ENCODE results near the gene RBKS. TPM values are rescaled to one million over a fixed set of nuclear protein-coding genes. Genes with fewer than 3 reads are reported as not detected.
A peak's percentile ranks its signal among the peaks of the same experiment; 100 is the strongest.

Gene RBKS
- total RNA-seq, 1 experiment from 2014 or later, result 0.23 TPM

DNA sequence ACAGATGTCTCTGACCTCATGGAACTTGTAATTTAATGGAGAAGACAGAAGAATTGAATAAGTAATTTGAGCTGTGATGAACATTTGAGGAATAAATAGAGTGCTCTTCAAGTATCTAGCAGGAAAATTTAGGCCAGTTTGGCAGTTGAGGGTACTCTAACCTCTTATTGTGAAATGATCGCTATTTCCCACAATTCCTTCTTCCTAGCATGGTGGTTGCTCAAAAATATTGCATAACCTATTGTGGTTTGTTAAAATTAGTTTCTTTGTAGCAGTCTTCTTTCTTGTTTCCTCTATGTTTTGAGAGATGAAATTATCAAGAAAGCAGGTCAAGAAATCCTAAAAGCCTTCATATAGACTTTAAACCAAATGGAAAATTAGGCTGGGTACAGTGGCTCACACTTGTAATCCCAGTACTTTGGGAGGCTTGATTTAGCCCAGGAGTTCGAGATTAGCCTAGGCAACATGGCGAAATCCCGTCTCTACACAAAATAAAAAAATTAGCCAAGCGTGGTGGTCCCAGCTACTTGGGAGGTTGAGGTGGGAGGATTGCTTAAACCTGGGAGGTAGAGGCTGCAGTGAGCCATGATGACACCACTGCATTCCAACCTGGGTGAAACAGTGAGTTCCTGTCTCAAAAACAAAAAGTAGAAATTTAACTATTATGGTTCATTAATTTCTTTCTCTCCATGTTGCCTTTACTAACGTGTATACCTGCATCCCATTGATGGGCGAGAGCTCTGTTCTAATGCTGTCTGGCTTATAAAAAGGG is 58.7 kb downstream of the RBKS start:
- no peak for DNase-seq (ENCODE audit: low spot score)

DNA sequence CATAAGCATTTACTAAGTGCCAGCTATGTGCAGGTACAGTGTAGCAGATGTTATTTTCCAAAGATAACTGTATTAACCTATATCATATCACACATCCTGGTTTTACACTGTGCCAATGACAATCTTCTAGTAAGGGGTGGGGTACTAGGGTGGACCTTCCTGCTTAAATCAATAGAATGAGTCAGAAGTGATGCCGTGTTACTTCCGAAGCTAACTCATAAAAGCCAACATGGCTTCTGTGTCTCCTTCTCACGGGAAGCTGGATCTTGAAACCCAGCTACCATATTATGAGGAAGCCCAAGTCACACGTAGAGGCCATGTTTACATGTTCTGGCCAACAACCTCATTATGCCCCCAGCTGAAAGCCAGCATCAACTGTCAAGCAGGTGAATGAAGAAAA is 59.5 kb downstream of the RBKS start:
- no peak for DNase-seq (ENCODE audit: low spot score)

DNA sequence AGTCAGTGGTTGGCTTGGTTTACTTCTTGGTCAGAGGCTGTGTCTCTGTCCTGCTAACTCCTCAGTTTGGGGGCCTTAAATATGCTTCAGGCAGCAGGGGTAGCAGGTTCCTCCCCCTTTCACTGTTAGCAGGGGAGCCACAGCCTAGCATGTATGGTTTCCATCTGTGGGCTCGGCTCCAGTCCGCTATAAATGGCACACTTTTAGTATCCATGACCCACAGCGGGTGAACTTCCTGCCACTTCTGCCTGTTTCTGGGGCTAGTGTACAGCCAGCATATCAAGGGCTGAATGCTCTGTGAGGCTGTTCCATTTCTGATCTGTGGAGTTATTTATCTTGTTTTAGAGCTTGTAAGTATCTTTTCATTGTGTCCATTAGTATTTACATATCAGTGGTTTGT is 60.4 kb downstream of the RBKS start:
- DNase-seq (ENCODE audit: low spot score), result no peak

DNA sequence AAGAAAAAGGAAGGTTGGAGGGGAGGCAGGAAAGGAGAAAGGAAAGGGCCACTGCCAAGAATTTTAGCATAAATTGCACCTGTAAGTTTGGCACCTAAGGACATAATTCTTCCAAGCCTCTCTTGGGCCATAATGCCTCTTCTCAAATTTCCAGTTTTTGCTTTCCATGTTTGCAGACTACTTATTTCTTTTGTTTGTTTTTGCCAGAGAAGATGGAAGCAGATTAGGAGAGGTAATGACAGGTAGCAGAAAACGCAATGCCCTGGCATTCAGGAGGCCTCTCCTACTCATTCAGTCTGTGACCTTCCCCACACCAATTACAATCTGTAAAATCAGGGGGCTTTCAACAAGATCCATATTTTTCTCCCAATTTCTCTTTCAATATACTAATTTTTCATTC is 61.9 kb downstream of the RBKS start:
- DNase-seq (ENCODE audit: low spot score), result no peak

DNA sequence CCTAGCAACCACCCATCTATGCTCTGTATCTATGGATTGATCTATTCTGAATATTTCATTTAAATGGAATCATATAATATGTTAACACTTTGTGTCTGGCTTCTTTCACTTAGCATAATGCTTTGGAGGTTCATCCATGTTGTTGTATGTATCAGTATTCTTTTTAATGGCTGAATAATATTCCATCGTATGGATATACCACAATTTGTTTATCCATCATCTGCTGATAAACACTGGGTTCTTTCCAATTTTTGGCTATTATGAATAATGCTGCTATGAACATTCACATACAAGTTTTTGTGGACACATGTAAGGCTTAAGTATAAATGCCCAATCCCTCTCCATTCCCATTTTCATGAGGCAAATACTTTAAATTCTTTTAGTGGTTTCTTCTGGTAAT is 65.8 kb downstream of the RBKS start:
- no peak for DNase-seq (ENCODE audit: low spot score)

DNA sequence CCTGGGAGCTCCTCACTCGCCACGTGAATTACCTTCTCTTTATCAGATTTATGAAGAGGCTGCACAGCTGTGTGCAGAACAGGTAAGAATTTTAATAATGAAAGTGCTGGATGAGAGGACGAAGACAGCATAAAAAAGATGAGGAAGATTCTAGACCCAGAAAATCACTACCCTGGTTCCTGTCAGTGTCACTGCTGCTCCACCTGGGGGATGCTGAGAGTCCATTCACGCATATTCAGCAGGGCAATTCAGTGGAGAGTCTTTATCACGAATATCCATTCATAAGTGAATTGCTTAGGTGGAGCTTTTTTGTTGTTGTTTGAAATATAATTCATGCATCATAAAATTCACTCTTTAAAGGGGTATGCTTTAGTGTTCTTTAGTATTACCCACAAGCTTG is 66.6 kb downstream of the RBKS start:
- DNase-seq (ENCODE audit: low spot score), result no peak

DNA sequence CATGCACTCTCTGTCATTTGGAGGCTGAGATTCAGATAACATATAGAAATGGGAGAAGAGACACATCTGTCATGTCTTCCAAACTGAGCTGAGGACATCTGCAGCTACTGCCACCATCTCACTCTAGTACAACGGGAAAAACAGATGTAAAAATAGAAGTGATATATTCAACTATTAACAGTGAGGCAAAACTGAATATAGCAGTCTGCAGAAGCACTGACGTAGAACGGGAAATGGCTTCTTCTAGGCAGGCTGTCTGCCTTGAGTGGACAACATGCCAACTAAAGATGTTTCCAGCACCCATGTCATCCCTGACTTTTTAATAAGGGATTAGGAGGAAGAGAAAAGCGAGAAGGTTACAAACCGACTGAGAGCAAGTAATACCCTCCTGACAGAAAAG is 67.1 kb downstream of the RBKS start:
- no peak for DNase-seq (ENCODE audit: low spot score)

DNA sequence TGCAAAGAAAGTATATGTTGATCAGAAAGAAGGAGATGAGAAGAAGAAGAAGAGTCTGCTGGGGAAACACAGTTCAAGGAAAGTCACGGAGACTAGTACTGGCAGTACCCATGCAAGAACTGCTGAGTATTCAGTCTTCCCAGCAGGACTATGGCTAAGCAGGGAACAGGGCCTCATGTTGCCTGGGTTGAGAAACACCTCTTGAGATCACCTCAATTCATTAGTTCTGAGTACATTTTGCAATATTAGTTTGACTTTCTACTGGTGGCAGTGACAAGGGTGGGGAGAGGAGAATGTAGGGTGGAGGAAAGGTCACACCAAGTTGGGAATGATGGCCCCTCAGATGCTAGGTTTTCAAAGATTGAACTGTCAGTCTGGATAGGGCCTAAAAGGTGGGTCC is 68.1 kb downstream of the RBKS start:
- DNase-seq (ENCODE audit: low spot score), result no peak

DNA sequence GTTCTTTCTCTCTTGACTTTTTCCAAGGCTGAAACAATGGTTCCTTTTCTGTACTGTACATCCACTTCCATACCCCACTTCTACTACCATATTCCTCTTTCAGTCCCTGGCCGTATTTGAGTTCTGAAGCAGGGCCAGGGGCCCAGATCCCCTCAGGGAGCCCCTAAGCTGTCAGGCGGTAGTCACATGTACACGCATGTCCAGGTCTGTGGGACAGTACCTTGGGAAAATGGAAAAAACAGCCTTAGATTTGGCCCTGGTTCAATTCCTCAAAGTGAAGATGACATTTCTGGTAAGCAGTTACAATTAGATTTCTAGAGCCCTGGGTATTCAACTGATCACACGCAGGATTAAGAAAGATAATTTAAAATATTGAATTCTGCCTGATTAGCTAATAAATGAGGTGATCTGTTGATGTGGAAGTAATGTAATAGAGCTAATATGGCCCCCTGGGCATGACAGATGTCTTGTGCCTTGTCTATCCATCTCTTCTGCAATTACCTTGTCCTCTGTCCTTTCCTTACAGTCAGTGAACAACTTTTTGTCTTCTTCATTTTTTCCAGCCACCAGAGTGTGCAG is 74.2 kb downstream of the RBKS start:
- DNase-seq (ENCODE audit: low spot score), result no peak

DNA sequence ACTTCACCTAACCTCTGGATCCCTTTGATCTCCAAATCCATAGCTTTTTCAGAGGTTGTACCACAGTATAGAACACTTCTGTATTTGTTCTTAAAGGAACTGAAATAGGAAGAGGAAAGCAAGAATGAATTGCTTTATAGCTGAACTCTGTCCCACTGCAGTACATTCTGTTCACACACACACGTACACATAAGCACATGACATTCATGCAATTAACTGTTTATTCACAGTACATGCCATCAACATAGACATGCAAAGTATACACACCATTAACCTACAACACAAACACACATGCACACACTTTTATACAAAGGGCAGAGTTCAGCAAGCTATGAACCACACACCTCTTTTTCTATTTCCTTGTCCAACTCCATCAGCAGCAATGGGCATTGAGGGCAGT is 75.4 kb downstream of the RBKS start:
- no peak for DNase-seq (ENCODE audit: low spot score)

DNA sequence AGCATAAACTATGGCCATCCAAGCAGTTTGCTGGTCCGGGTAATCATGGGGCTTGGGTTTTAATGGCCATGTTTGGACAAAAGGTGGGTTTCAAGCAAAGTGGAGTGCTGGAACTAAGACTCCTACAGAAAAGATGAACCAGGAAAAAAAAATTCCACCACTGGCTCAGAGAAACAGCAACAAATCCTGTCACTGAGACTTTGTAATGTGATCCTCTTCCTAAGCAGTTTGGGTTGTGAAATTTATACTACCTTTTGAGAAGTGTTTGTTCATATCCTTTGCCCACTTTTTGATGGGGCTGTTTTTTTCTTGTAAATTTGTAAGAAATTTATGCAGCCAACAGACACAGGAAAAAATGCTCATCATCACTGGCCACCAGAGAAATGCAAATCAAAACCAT is 78.4 kb downstream of the RBKS start:
- DNase-seq (ENCODE audit: low spot score), result no peak

DNA sequence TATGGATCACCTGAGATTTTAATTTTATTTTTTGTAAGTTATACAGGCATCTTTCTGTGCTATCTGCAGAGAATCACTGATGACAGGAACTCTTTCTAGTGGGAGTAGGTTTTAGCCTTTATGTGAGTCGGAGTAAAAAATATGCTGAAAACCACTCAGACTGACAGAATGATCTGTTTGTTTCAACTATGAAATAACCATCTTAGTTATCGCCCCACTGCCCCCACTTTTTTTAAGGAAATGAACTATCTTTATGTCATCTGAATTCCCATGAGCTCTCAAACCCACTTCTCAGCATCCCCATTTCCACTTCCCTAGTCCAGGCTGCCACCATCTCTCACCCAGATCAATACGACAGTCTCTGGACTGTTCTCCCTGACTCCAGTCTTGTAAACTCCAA is 79.7 kb downstream of the RBKS start:
- no peak for DNase-seq (ENCODE audit: low spot score)

DNA sequence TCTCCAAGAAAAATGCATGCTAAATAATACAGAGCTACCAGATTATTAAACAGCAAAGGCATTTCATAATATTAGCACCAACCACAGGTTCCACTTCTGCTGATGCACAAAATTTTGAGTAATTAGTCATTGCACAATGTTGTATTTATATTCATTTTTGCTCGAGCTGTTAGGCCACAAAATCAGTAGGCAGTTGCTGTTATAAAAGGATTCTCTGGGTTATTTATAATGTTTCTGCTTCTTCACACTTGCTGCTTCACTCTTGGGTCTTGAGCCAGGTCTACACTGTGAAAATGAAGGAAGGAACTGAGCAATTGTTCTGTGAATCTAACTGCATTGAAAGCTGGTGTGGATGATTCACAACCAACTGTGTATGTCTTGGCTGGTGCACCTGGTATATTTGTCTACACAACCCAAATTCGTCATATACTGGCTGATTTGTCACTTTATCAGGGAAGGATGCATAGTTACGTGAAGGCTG is 80.4 kb downstream of the RBKS start:
- no peak for DNase-seq (ENCODE audit: low spot score)

DNA sequence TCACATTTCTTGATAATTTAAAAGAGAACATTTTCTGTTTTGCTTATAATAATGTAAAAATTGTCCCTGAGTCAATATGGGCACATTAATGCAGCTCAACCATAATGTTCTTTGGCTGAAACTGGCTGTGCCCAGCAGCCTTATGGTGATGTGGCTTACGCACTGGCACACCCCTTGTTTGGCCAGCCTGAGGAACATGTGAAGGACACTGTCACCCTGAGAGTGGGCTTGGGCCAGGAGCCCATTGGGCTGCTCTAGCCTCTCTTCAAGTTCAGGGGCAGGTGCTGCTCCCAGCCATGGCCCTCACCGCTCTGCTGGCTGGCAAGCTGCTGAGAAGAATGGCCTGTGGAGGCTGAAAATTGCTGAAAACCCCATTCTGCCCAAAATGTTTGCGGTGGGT is 81.2 kb downstream of the RBKS start:
- DNase-seq (ENCODE audit: low spot score), result no peak

DNA sequence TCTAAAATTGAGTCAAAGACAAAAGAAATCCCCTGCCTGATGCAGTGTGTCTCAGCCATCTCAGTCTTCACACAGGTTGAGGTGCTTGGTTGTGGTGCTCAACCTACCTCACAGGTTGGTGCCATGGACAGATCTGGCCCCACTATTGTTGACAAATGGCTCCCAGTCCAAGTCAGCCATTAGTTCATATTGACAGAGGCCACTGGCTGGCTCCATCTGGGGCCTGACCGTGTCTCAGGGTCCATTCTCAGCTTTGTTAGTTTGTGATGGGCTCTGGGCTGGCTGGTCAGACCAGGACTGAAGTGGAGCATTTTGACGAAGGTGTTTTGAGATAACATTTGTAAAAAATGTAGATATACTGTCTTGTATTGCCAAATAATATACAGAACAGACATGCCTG is 81.8 kb downstream of the RBKS start:
- no peak for DNase-seq (ENCODE audit: low spot score)

DNA sequence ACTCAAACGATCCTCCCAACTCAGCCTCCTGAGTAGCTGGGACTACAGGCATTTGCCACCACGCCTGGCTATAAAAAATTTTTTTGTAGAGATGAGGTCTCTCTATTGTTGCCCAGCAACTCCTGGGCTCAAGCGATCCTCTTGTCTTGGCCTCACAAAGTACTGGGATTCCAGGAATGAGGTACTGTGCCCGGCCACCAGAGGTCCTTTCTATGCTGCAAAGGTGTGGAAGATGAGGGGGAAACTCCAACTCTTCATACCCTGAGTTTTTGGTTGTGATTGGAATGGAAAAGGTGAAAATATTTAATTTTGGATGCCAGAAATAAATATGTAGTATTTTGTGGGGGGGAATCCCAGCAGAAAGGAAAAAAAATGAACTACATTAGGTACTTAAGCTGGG is 82.7 kb downstream of the RBKS start:
- no peak for DNase-seq (ENCODE audit: low spot score)

DNA sequence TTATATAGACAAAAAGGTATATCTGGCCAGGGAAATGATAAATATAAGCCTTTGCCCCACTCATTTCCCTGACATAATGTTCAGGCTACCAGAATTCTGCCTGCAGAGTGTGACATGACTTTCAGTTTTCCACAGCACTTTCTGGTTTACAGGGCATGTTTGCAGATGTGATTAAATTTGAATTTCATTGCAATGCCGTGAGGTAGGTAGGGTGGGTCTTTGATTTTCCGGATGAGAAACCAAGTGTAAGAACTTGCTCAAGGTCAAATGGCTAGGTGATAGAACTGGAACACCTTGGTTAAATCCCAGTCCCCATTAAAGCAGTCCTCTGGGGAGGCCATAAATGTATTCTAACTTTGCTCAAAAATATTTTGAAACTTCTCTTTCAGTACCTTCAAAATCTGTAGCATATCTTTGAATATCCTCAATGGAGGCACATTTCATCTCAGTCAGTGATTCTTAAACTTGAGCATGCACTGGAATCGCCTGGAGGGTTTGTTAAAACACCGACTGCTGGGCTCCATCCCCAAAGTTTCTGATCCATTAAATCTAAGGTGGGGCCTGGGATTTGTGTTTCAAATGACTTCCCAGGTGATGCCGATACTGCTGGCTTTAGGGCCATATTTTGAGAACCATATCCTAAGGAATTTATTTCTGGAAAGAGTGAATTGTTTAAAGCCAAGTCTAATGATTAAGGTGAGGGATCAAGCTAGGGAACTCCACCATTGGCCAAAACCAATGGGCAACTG is 83.7 kb downstream of the RBKS start:
- no peak for DNase-seq (ENCODE audit: low spot score)

DNA sequence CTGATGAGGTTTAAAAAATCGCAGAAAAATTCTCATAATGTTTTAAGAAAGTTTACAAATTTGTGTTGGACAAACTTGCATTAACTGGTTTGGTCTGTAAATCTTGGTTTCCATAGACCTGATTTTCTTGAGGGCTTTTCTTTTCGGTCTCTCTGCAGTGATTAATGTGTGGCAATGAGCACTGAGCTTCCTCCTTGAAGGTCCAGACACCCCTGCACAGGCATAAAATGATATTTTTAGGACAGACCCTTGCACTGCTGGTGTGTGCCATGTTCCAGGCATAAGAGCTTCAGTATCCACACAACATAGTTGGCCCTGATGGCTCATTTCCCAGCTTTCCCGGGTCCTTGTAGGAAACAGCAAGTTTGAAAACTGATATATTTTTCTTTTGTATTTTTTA is 85.0 kb downstream of the RBKS start:
- no peak for DNase-seq (ENCODE audit: low spot score)

DNA sequence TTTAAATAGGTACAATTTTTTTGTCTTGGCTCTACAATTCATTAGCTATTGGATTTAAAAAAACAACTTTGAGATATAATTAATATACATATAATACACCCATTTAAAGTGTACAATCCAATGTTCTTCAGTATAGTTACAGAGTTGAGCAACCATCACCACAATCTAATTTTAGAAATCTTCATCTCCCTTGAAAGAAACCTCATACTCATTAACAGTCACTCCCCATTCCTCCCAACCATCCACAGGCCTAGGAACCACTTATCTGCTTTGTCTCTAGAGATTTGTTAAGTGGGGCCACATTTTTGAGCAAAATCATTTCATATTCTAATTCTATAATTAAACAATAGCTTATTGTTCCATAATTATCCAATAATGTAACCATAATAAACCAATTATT is 86.0 kb downstream of the RBKS start:
- no peak for DNase-seq (ENCODE audit: low spot score)

DNA sequence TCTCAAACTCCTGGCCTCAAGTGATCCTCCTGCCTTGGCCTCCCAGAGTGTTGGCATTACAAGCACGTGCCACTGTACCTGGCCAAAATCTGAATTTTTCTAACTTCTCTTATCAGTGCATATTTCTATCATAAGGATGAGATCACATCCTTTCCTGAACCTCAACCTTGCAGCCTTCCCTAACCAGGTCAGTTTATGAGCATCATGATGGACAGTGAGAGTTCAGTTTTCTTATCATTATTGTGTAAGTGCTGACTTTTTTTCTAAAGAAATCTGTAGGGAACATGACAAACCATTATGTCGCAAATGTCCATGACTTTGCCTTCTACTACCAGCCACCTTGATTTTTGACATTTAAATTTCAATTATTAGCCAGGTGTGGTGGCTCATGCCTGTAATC is 87.1 kb downstream of the RBKS start:
- DNase-seq (ENCODE audit: low spot score), result no peak

DNA sequence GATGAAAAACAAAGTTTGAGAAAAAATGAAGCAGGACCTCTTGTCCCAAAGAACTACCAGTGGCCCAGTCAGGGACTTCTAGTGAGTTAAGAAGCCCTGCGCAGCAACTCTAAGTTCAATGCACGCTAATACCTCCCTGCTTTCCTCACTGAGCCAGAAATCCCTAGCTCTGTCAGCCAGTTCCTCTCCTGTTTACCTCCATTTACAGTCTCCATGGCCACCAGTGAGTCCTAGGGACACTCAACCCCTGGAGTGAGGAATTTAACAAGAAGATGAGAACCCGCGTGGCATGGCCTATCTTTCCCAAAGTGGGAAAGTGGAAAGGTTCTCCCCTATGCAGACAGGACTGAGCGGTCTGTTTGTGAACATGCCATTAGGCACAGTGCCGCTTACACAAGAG is 87.6 kb downstream of the RBKS start:
- no peak for DNase-seq (ENCODE audit: low spot score)

DNA sequence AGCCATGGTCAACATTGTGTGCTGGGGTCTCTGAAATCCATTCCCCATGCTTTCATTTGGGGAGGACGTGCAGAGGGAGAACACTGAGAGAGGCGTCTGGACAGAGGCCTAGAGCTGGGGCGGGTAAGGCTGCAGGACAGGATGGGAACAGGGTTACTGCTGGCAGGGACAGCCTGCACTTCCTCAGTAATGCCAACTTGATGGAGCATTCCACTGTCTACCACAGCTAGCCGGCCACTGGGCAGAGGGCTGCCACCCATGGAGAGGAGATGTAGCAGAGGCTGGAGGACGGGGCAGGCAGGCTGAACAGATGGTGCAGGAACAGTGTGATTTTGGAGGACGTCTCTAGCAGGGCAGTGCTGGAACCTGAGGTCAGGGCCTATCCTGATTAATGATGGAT is 89.3 kb downstream of the RBKS start:
- DNase-seq (ENCODE audit: low spot score), result no peak

DNA sequence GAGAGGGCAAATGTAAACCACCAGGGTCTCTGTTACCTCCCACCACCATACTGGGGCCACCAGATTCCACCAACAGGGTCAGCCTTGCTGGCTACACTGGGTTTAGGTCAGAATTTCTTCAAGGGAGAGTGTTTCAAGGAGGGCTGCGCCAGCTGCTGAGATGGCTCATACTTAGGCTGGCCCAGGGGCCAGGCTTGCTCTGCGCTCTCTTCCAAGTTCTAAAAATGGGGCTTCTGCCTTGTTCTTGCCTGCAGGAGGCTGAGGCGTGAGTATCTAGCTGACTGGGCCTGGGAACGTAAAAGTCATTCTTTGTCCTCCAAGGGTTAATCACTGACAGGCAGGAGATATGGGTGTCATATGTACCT is 90.6 kb downstream of the RBKS start:
- DNase-seq (ENCODE audit: low spot score), result peak; percentile 20
